HepG2 (cell line): ENCODE data around the gene AHCYL2. TPM values are rescaled to one million over a fixed set of nuclear protein-coding genes. Genes with fewer than 3 reads are reported as not detected.
A peak's percentile ranks its signal among the peaks of the same experiment; 100 is the strongest.

ENCODE experiments used
- AGO1 ChIP-seq: fragments of 200-400 bp; formaldehyde crosslinking; IDR thresholded peaks from 2 replicates; pipeline ENCODE4 v1.6.1; 2017; ENCODE audit warnings: mild to moderate bottlenecking, low read depth, low read length, moderate library complexity; ENCODE audit not compliant: poor library complexity, severe bottlenecking
- CREB1 ChIP-seq, 2 experiments: fragments of 450-650 bp in 1 of 2; IDR thresholded peaks; 2 replicates each; pipeline ENCODE4 v1.6.1; 2016 to 2017; ENCODE audit warnings: control low read depth in 1 of 2, mild to moderate bottlenecking in 1 of 2, missing compliant biosample characterization in 1 of 2, missing genetic modification characterization in 1 of 2
- ERF ChIP-seq: IDR thresholded peaks from 2 replicates; pipeline ENCODE4 v1.6.1; 2018; ENCODE audit warnings: missing biosample characterization, missing genetic modification reagents
- FOSL2 ChIP-seq: sonication (generic); formaldehyde crosslinking; IDR thresholded peaks from 2 replicates; pipeline ENCODE4 v1.4.0; 2020; ENCODE audit warnings: missing genetic modification reagents
- RBM22 ChIP-seq: fragments of 200-400 bp; formaldehyde crosslinking; optimal IDR thresholded peaks from 2 replicates; pipeline ENCODE3; 2017; ENCODE audit warnings: mild to moderate bottlenecking, low read length, moderate library complexity
- SMAD9 ChIP-seq: sonication (generic); formaldehyde crosslinking; IDR thresholded peaks from 2 replicates; pipeline ENCODE4 v1.5.1; 2020; ENCODE audit warnings: mild to moderate bottlenecking, missing genetic modification reagents
- SMARCC2 ChIP-seq: fragments of 450-650 bp; IDR thresholded peaks from 2 replicates; pipeline ENCODE4 v1.6.1; 2017; ENCODE audit warnings: antibody characterized with exemption, mild to moderate bottlenecking
- SP140L ChIP-seq: sonication (generic); formaldehyde crosslinking; IDR thresholded peaks from 2 replicates; pipeline ENCODE4 v1.4.0; 2020; ENCODE audit warnings: missing genetic modification reagents, borderline replicate concordance
- ZBTB7B ChIP-seq: sonication (generic); formaldehyde crosslinking; IDR thresholded peaks from 2 replicates; pipeline ENCODE4 v1.4.0; 2020; ENCODE audit warnings: missing genetic modification reagents
- ZFP36L1 ChIP-seq: sonication (generic); formaldehyde crosslinking; IDR thresholded peaks from 2 replicates; pipeline ENCODE4 v1.8.0; 2022; ENCODE audit warnings: mild to moderate bottlenecking, missing genetic modification reagents, moderate library complexity
- ZNF234 ChIP-seq: sonication (generic); formaldehyde crosslinking; conservative IDR thresholded peaks from 2 replicates; pipeline ENCODE4 v1.5.1; 2020; ENCODE audit warnings: mild to moderate bottlenecking, missing genetic modification reagents
- ZNF329 ChIP-seq: sonication (generic); formaldehyde crosslinking; IDR thresholded peaks from 2 replicates; pipeline ENCODE4 v1.9.0; 2021; ENCODE audit warnings: low read depth, mild to moderate bottlenecking, missing genetic modification reagents
- ZNF354B ChIP-seq: sonication (generic); formaldehyde crosslinking; IDR thresholded peaks from 2 replicates; pipeline ENCODE4 v1.8.0; 2022; ENCODE audit warnings: mild to moderate bottlenecking, missing genetic modification reagents
- ZNF556 ChIP-seq: sonication (generic); formaldehyde crosslinking; IDR thresholded peaks from 2 replicates; pipeline ENCODE4 v1.4.0; 2020; ENCODE audit warnings: mild to moderate bottlenecking, missing genetic modification reagents, borderline replicate concordance
- ZNF569 ChIP-seq: sonication (generic); formaldehyde crosslinking; IDR thresholded peaks from 2 replicates; pipeline ENCODE4 v1.5.0; 2020; ENCODE audit warnings: mild to moderate bottlenecking, missing genetic modification reagents, moderate library complexity, borderline replicate concordance
- ZNF570 ChIP-seq: sonication (generic); formaldehyde crosslinking; IDR thresholded peaks from 2 replicates; pipeline ENCODE4 v1.4.0; 2020; ENCODE audit warnings: mild to moderate bottlenecking, missing genetic modification reagents, borderline replicate concordance
- ZNF775 ChIP-seq: sonication (generic); formaldehyde crosslinking; IDR thresholded peaks from 2 replicates; pipeline ENCODE4 v1.4.0; 2020; ENCODE audit warnings: missing genetic modification reagents, mild to moderate bottlenecking, moderate library complexity, borderline replicate concordance
- polyA plus RNA-seq, 8 experiments: library from polyadenylated mRNA; depleted of rRNA in 3 of 8; stranded (reverse) in 7 of 8; unstranded in 1 of 8; fragments of >200 nt; fragmentation: Illumina TruSeq in 4 of 8; extraction: Trizol in 4 of 8; gene quantifications; 2 replicates each; pipeline versions ENCODE4 v1.2.1 to v1.2.3, GENCODE V29; 2011 to 2016; ENCODE audit warnings: low read depth in 4 of 8, missing spikeins in 1 of 8, mixed read lengths in 1 of 8; ENCODE audit not compliant: insufficient read depth in 1 of 8
- total RNA-seq, 5 experiments: library from RNA; depleted of rRNA; stranded (reverse); fragments of >200 nt; fragmentation: Illumina TruSeq; extraction: Trizol; gene quantifications; 2 replicates each; pipeline ENCODE4 v1.2.3, GENCODE V29; 2016; ENCODE audit warnings: low read depth in 1 of 5
- TF ChIP-seq, protein P1 (sequence below): IDR thresholded peaks from 2 replicates; pipeline ENCODE4 v1.6.1; 2016; ENCODE audit warnings: missing genetic modification reagents, missing compliant biosample characterization
- TF ChIP-seq, protein P2 (sequence below): sonication (generic); formaldehyde crosslinking; IDR thresholded peaks from one replicate; pipeline ENCODE4 v1.5.1; 2020; ENCODE audit warnings: mild to moderate bottlenecking, missing genetic modification reagents; ENCODE audit errors: not compliant biosample characterization
- TF ChIP-seq, protein P3 (sequence below): sonication (generic); formaldehyde crosslinking; IDR thresholded peaks from 2 replicates; pipeline ENCODE4 v1.4.0; 2020; ENCODE audit warnings: mild to moderate bottlenecking, missing genetic modification reagents

Gene AHCYL2
- total and polyA plus RNA-seq, 2 of the 13 experiments (the other 11 are each of a cell fraction or from before 2014, with no cell fraction given): 9.5 to 14.7 TPM

DNA sequence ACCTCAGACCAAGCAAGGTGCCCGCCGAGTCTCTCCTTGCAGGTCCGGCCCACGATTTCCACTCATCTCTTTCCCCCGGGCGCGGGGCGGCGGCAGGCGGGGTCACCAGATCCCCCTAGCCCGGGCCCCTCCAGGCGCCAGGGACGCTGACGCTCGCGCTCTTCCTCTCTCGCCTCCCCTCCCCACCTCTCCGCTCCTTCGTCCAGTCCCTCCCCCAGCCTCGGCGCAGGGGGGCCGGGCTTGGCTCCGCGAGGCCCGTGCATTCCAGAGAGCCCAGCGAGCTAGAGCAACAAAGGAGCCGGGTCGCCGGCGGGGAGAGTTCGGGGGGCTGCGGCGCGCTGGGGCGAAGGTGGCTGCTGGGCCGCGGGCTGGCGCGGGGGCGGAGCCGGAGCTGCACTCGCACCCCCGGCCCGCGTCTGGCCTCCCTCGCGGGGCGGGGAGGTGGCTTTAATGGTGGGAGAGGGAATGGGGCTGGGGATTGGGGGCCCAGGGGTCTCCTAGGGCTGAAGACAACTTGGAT lies 36.4 kb upstream of the AHCYL2 start, which contains the start of gene SMO (continued):
- TF ChIP-seq, protein P1, sequence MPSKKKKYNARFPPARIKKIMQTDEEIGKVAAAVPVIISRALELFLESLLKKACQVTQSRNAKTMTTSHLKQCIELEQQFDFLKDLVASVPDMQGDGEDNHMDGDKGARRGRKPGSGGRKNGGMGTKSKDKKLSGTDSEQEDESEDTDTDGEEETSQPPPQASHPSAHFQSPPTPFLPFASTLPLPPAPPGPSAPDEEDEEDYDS (CRISPR knock-in tag): 0 out of 2 replicates have a peak, but pooled peaks have one; percentile 29
- TF ChIP-seq, protein P2, sequence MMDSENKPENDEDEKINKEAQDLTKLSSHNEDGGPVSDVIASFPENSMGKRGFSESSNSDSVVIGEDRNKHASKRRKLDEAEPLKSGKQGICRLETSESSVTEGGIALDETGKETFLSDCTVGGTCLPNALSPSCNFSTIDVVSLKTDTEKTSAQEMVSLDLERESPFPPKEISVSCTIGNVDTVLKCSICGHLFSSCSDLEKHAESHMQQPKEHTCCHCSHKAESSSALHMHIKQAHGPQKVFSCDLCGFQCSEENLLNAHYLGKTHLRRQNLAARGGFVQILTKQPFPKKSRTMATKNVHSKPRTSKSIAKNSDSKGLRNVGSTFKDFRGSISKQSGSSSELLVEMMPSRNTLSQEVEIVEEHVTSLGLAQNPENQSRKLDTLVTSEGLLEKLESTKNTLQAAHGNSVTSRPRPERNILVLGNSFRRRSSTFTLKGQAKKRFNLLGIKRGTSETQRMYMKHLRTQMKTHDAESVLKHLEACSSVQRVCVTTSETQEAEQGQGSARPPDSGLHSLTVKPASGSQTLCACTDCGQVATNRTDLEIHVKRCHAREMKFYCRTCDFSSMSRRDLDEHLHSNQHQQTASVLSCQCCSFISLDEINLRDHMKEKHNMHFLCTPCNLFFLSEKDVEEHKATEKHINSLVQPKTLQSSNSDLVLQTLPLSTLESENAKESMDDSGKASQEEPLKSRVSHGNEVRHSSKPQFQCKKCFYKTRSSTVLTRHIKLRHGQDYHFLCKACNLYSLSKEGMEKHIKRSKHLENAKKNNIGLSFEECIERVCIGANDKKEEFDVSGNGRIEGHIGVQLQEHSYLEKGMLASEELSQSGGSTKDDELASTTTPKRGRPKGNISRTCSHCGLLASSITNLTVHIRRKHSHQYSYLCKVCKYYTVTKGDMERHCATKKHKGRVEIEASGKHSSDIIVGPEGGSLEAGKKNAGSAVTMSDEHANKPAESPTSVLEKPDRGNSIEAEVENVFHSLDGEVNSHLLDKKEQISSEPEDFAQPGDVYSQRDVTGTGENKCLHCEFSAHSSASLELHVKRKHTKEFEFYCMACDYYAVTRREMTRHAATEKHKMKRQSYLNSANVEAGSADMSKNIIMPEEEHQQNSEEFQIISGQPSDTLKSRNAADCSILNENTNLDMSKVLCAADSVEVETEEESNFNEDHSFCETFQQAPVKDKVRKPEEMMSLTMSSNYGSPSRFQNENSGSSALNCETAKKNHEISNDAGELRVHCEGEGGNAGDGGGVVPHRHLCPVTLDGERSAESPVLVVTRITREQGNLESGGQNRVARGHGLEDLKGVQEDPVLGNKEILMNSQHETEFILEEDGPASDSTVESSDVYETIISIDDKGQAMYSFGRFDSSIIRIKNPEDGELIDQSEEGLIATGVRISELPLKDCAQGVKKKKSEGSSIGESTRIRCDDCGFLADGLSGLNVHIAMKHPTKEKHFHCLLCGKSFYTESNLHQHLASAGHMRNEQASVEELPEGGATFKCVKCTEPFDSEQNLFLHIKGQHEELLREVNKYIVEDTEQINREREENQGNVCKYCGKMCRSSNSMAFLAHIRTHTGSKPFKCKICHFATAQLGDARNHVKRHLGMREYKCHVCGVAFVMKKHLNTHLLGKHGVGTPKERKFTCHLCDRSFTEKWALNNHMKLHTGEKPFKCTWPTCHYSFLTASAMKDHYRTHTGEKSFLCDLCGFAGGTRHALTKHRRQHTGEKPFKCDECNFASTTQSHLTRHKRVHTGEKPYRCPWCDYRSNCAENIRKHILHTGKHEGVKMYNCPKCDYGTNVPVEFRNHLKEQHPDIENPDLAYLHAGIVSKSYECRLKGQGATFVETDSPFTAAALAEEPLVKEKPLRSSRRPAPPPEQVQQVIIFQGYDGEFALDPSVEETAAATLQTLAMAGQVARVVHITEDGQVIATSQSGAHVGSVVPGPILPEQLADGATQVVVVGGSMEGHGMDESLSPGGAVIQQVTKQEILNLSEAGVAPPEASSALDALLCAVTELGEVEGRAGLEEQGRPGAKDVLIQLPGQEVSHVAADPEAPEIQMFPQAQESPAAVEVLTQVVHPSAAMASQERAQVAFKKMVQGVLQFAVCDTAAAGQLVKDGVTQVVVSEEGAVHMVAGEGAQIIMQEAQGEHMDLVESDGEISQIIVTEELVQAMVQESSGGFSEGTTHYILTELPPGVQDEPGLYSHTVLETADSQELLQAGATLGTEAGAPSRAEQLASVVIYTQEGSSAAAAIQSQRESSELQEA (CRISPR knock-in tag): no peak
- peak; percentile 46 for TF ChIP-seq FOSL2 (CRISPR knock-in tag)
- TF ChIP-seq ZBTB7B: peak; percentile 28; the same call in 1 of the 2 replicates
- no peak; the same call in 1 of the 2 replicates for TF ChIP-seq ZNF570 (CRISPR knock-in tag)
- no peak for TF ChIP-seq SMARCC2
- TF ChIP-seq ZNF569 (CRISPR knock-in tag): no peak
- no peak for TF ChIP-seq ZNF556 (CRISPR knock-in tag)
- TF ChIP-seq SMAD9 (CRISPR knock-in tag): no peak
- TF ChIP-seq ZFP36L1 (CRISPR knock-in tag): no peak
- TF ChIP-seq ZNF775 (CRISPR knock-in tag): no peak
- no peak for TF ChIP-seq RBM22
- TF ChIP-seq, protein P3, sequence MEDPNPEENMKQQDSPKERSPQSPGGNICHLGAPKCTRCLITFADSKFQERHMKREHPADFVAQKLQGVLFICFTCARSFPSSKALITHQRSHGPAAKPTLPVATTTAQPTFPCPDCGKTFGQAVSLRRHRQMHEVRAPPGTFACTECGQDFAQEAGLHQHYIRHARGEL (CRISPR knock-in tag): no peak
- no peak for TF ChIP-seq ZNF354B (CRISPR knock-in tag)
- 0 out of 2 replicates have a peak, but pooled peaks have one; percentile 42 for TF ChIP-seq ERF
- peak; percentile 62; the same call in 1 of the 2 replicates for TF ChIP-seq ZNF329 (CRISPR knock-in tag)
- TF ChIP-seq SP140L (CRISPR knock-in tag): no peak
- 0 out of 2 replicates have a peak, but pooled peaks have one; percentile 42 for TF ChIP-seq ZNF234
- no peak for TF ChIP-seq CREB1 (IDR thresholded peaks at IDR 0.05)
- TF ChIP-seq CREB1 (CRISPR knock-in tag; IDR thresholded peaks at IDR 0.05): no peak
- TF ChIP-seq AGO1: peak; percentile 16
